NT2/D1 (cell line): Measurements from ENCODE around the gene ZBTB46.

Experiments
- SUZ12 ChIP-seq: IDR thresholded peaks from 2 replicates; pipeline ENCODE4 v1.6.1; 2011; ENCODE audit not compliant: insufficient read length, insufficient read depth; ENCODE audit errors: extremely low read depth
- YY1 ChIP-seq: IDR thresholded peaks from 2 replicates; pipeline ENCODE4 v1.6.1; 2011; ENCODE audit not compliant: insufficient read length, insufficient read depth
- ZNF274 ChIP-seq: IDR thresholded peaks from 2 replicates; pipeline ENCODE4 v1.6.1; 2011; ENCODE audit warnings: mild to moderate bottlenecking, low read depth, low read length

DNA sequence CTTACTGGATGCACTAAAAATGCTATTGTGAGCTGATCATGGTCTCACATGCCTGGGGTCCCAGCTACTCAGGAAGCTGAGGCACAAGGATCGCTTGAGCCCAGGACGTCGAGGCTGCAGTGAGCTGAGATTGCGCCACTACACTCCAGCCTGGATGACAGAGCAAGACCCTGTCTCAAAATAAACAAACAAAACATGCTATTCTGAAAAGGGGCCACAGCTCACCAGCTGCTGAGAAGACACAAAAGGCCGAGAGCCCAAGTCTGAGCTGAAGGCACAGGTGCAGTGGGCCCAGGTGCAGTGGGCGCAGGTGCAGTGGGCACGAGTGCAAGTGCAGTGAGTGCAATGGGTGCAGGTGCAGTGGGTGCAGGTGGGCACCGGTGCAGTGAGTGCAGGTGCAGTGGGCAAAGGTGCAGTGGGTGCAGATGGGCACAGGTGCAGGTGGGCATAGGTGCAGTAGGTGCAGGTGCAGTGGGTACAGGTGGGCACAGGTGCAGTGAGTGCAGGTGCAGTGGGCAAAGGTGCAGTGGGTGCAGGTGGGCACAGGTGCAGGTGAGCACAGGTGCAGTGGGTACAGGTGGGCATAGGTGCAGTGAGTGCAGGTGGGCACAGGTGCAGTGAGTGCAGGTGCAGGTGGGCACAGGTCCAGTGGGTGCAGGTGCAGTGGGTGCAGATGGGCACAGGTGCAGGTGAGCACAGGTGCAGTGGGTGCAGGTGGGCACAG lies 16.0 kb downstream of the ZBTB46 start:
- TF ChIP-seq ZNF274 (no peak), SUZ12 (no peak), YY1 (no peak)
